Natural killer cell (primary cell): ENCODE data around the gene CITED4. TPM values are rescaled to one million over a fixed set of nuclear protein-coding genes. Genes with fewer than 3 reads are reported as not detected.

Experiments used
- ATAC-seq, 3 donors: fragments of 150-1000 bp in 2 of 3; fragments of 200-7000 bp in 1 of 3; cut with Tn5 transposase; 1 replicate in 1 of 3; 2 replicates in 2 of 3; pipeline ENCODE4 v1.10.0; 2021; ENCODE audit warnings: mild to moderate bottlenecking in 2 of 3, moderate library complexity in 2 of 3
- DNase-seq, 2 donors: peaks; one replicate each; pipeline versions ENCODE4 v3.0.0 to v3.0.0-alpha.2; 2013 to 2021; ENCODE audit warnings: mixed read lengths in 1 of 2
- H3K27ac ChIP-seq: one replicate; pipeline ENCODE4 v1.5.1; 2013; ENCODE audit warnings: mild to moderate bottlenecking, low read length
- H3K27me3 ChIP-seq: one replicate; pipeline ENCODE4 v1.6.1; 2013; ENCODE audit warnings: low read length; ENCODE audit not compliant: control insufficient read depth, insufficient read depth
- H3K36me3 ChIP-seq: one replicate; pipeline ENCODE4 v1.6.1; 2013; ENCODE audit warnings: low read length; ENCODE audit not compliant: control insufficient read depth, insufficient read depth
- H3K4me1 ChIP-seq: one replicate; pipeline ENCODE4 v1.6.1; 2013; ENCODE audit warnings: low read length; ENCODE audit not compliant: control insufficient read depth, insufficient read depth
- H3K4me3 ChIP-seq: one replicate; pipeline ENCODE4 v1.5.1; 2013; ENCODE audit warnings: low read length
- H3K9me3 ChIP-seq: one replicate; pipeline ENCODE4 v1.6.1; 2013; ENCODE audit warnings: low read length; ENCODE audit not compliant: control insufficient read depth, insufficient read depth
- H3K27ac Mint-ChIP-seq, 2 donors: one replicate each; pipeline ENCODE4 v1.8.0; 2022; ENCODE audit warnings: mild to moderate bottlenecking in 2 of 2, mixed read lengths in 2 of 2, moderate library complexity in 1 of 2
- H3K27me3 Mint-ChIP-seq, 2 donors: one replicate each; pipeline ENCODE4 v1.8.0; 2022; ENCODE audit warnings: low read depth in 2 of 2, mixed read lengths in 2 of 2
- H3K36me3 Mint-ChIP-seq: one replicate; pipeline ENCODE4 v1.8.0; 2022; ENCODE audit warnings: mixed read lengths
- H3K4me1 Mint-ChIP-seq, 2 donors: one replicate each; pipeline ENCODE4 v1.8.0; 2022; ENCODE audit warnings: mixed read lengths in 2 of 2
- H3K4me3 Mint-ChIP-seq: one replicate; pipeline ENCODE4 v1.8.0; 2022; ENCODE audit warnings: mild to moderate bottlenecking, moderate library complexity, mixed read lengths
- H3K9me3 Mint-ChIP-seq, 2 donors: one replicate each; pipeline ENCODE4 v1.8.0; 2022; ENCODE audit warnings: mixed read lengths in 2 of 2
- WGBS: methylation state at CpG from one replicate; pipeline ENCODE4 v1.1.7; 2013; ENCODE audit warnings: missing lambda C conversion rate; ENCODE audit not compliant: insufficient coverage; 5-methylcytosine and 5-hydroxymethylcytosine counted together
- intact Hi-C: fragments of 100-400 bp; cut with micrococcal nuclease; formaldehyde crosslinking; loops from one replicate; pipeline ENCODE4 v1.14.2; 2022
- total RNA-seq, 4 donors: library from RNA; stranded (reverse); fragments of 120-200 nt in 1 of 4; gene quantifications; one replicate each; pipeline versions ENCODE4 v1.2.3 to v1.2.4, GENCODE V29; 2013 to 2022
- TF ChIP-seq, protein P1 (sequence below): fragments of 200-600 bp; IDR thresholded peaks from one replicate; pipeline ENCODE4 v1.8.0; 2022; ENCODE audit warnings: antibody characterized with exemption

Gene CITED4, protein sequence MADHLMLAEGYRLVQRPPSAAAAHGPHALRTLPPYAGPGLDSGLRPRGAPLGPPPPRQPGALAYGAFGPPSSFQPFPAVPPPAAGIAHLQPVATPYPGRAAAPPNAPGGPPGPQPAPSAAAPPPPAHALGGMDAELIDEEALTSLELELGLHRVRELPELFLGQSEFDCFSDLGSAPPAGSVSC
- total RNA-seq: 1 to 10 TPM; 3.5 to 7.7 (median 4.9) TPM
- total RNA-seq (2013): 2.7 TPM

DNA sequence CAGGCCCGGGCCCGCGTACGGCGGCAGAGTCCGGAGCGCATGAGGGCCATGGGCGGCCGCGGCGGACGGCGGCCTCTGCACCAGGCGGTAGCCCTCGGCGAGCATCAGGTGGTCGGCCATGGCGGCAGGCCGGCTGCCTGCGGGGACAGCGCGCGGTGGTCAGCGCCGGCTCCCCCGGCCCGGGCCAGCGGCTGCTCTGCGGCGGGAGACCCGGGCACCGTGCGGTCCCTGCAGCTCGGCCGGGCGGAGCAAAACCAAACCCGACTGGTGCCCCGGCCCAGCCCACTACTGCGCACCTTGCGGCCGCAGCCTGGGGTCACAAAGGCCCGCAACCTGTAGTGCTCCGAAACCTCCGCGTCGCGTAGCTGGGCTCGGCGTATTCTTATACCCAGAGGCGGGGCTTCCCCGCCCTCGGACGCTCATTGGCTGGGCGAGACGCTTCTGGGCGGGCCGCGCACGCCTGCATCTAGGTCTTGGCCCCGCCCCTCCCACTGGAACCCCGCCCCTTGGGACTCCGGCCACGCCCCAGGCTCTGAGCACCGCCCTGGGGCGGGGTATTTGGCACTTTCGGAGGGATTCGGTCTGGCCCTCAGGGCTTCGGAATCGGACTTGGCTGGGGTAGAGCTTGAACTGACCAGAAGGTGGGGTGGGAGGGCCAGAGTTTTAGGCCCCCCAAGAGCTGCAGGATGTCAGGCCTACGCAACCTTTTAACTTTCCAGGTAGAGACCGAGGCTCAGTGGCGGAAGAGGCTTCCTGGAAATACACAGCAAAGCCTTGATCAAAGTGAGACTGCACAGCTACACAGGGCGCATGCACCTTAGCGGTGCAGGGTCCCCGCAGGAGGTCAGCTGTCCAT, at the start of gene CITED4:
Gene CITED4, minus strand, starts transcription at position 356 of the 856 bp plus-strand sequence. Its CDS starts 236 bp downstream, at position 120.
- Histone ChIP-seq H3K27me3 (no peaks in the 10 kb centered on the region), H3K36me3 (no peaks in the 10 kb centered on the region), H3K27ac (peak within 1 kb of the TSS; percentile 62), H3K4me1 (peaks cover 15% of the 10 kb centered on the region), H3K4me3 (peak within 1 kb of the TSS; percentile 55), H3K9me3 (no peaks in the 10 kb centered on the region)
- intact Hi-C loops: loop anchor here (1.0 kb wide), 2 partner anchors 60 to 197 kb away; partner anchors contain the start of gene RIMS3
- ATAC-seq (peak; percentile 97 to 99 (median 98)), DNase-seq (peak; percentile 95 to 97)
- no peaks in the 10 kb centered on the region for H3K36me3 Mint-ChIP-seq
- H3K9me3 Mint-ChIP-seq: no peaks in the 10 kb centered on the region
- H3K4me1 Mint-ChIP-seq: peaks cover 7 to 14% of the 10 kb centered on the region in 2 donors
- TF ChIP-seq, protein P1, sequence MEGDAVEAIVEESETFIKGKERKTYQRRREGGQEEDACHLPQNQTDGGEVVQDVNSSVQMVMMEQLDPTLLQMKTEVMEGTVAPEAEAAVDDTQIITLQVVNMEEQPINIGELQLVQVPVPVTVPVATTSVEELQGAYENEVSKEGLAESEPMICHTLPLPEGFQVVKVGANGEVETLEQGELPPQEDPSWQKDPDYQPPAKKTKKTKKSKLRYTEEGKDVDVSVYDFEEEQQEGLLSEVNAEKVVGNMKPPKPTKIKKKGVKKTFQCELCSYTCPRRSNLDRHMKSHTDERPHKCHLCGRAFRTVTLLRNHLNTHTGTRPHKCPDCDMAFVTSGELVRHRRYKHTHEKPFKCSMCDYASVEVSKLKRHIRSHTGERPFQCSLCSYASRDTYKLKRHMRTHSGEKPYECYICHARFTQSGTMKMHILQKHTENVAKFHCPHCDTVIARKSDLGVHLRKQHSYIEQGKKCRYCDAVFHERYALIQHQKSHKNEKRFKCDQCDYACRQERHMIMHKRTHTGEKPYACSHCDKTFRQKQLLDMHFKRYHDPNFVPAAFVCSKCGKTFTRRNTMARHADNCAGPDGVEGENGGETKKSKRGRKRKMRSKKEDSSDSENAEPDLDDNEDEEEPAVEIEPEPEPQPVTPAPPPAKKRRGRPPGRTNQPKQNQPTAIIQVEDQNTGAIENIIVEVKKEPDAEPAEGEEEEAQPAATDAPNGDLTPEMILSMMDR: no peak
- 1% methylated on average over 75 of the region's 75 CpGs for WGBS
- peak within 1 kb of the TSS; percentile 72 to 89 for H3K27ac Mint-ChIP-seq
- peaks cover 23 to 24% of the 10 kb centered on the region in 2 donors for H3K27me3 Mint-ChIP-seq
- peak within 1 kb of the TSS; percentile 89 for H3K4me3 Mint-ChIP-seq

DNA sequence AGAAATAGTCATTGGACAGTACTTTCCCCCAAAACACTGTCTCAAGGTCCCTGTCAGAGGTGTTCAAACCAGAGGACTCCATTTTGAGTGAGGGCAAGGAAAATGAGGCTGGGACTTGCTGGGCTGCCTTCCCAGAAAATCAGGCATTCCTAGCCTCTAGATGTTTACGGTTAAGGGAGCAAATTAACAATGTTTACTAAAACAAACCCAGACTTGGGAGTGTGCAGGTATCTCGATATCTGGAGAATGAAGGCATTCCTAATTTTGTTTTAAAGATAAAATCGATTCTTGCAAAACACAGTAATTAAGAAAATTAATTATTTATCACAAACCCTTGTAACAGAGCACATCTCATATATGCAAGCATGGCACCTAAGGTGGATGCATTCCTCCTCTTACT, 48.9 kb upstream of the CITED4 start:
- Histone ChIP-seq H3K4me1 (no peaks in the 10 kb centered on the region), H3K27ac (no peak overlapping the region), H3K9me3 (no peaks in the 10 kb centered on the region), H3K36me3 (no peaks in the 10 kb centered on the region), H3K4me3 (no peak overlapping the region), H3K27me3 (no peaks in the 10 kb centered on the region)
- no peaks in the 10 kb centered on the region for H3K4me1 Mint-ChIP-seq
- TF ChIP-seq, protein P1: no peak
- H3K9me3 Mint-ChIP-seq: no peaks in the 10 kb centered on the region
- intact Hi-C loops: no loop called here
- 86% methylated on average over 1 of the region's 3 CpGs for WGBS
- DNase-seq: no peak
- H3K27ac Mint-ChIP-seq: no peak overlapping the region
- H3K27me3 Mint-ChIP-seq: no peaks in the 10 kb centered on the region
- ATAC-seq: no peak
- no peak overlapping the region for H3K4me3 Mint-ChIP-seq
- no peaks in the 10 kb centered on the region for H3K36me3 Mint-ChIP-seq

DNA sequence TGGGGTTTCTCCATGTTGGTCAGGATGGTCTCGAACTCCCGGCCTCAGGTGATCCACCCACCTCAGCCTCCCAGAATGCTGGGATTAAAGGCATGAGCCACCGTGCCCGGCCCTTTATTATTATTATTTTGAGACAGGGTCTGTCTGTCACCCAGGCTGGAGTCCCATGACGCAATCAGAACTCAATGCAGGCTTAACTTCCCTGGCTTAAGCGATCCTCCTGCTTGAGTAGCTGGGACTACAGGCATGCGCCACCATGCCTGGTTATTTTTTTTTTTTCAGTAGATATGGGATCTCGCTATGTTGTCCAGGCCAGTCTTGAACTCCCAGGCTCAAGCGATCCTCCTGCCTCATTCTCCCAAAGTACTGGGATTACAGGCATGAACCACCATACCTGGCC, 47.1 kb upstream of the CITED4 start:
- H3K27ac Mint-ChIP-seq: no peak overlapping the region
- Histone ChIP-seq H3K36me3 (no peaks in the 10 kb centered on the region), H3K4me1 (no peaks in the 10 kb centered on the region), H3K27me3 (no peaks in the 10 kb centered on the region), H3K27ac (no peak overlapping the region), H3K4me3 (no peak overlapping the region), H3K9me3 (no peaks in the 10 kb centered on the region)
- TF ChIP-seq, protein P1: no peak
- peaks cover 0 to 2% of the 10 kb centered on the region in 2 donors for H3K27me3 Mint-ChIP-seq
- no peaks in the 10 kb centered on the region for H3K36me3 Mint-ChIP-seq
- no peak overlapping the region for H3K4me3 Mint-ChIP-seq
- no peaks in the 10 kb centered on the region for H3K9me3 Mint-ChIP-seq
- intact Hi-C loops: no loop called here
- ATAC-seq (no peak), DNase-seq (no peak)
- WGBS: 90% methylated on average over 9 of the region's 9 CpGs
- H3K4me1 Mint-ChIP-seq: no peaks in the 10 kb centered on the region
